Stomach (tissue), 4 donors: Measurements from ENCODE around the gene NELFB.

ENCODE experiments used
- CTCF ChIP-seq, 7 experiments: fragments of 450-650 bp in 4 of 7; fragments of 200-600 bp in 3 of 7; sonication (generic) in 3 of 7; IDR thresholded peaks; one replicate each; pipeline ENCODE4 v1.5.1; 2016 to 2019; ENCODE audit warnings: antibody characterized with exemption in 7 of 7, control low read depth in 2 of 7, mild to moderate bottlenecking in 1 of 7
- EP300 ChIP-seq: sonication (generic); formaldehyde crosslinking; IDR thresholded peaks from one replicate; pipeline ENCODE4 v1.6.1; 2017; ENCODE audit warnings: antibody characterized with exemption
- POLR2A ChIP-seq, 4 donors: fragments of 450-650 bp; IDR thresholded peaks; one replicate each; pipeline ENCODE4 v1.6.1; 2016; ENCODE audit warnings: antibody characterized with exemption in 4 of 4, control low read depth in 2 of 4, mild to moderate bottlenecking in 1 of 4, moderate library complexity in 1 of 4
- POLR2AphosphoS5 ChIP-seq, 3 donors: sonication (generic); formaldehyde crosslinking; IDR thresholded peaks; one replicate each; pipeline ENCODE4 v1.6.1; 2016; ENCODE audit warnings: antibody characterized with exemption in 3 of 3

GRCh38 chr9:137232101-137232500 lies 23.0 kb upstream of the NELFB start:
- TF ChIP-seq CTCF (IDR thresholded peaks at IDR 0.05) (no peak), POLR2AphosphoS5 (IDR thresholded peaks at IDR 0.05) (no peak), EP300 (no peak), POLR2A (IDR thresholded peaks at IDR 0.05) (no peak)
